Chondrocyte (in vitro differentiated cells): ENCODE data around the gene SMC3. TPM values are rescaled to one million over a fixed set of nuclear protein-coding genes. Genes with fewer than 3 reads are reported as not detected.

Source experiments
- DNase-seq: peaks from one replicate; pipeline ENCODE4 v3.0.0; 2021; ENCODE audit warnings: mixed read lengths, low spot score
- H3K27ac Mint-ChIP-seq: one replicate; pipeline ENCODE4 v1.8.0; 2021; ENCODE audit warnings: mild to moderate bottlenecking, moderate library complexity, mixed read lengths; ENCODE audit not compliant: unreplicated experiment
- H3K27me3 Mint-ChIP-seq: 2 replicates; pipeline ENCODE4 v1.8.0; 2021; ENCODE audit warnings: low read depth, mixed read lengths
- H3K36me3 Mint-ChIP-seq: 2 replicates; pipeline ENCODE4 v1.8.0; 2021; ENCODE audit warnings: low read depth, mixed read lengths
- H3K4me1 Mint-ChIP-seq: 2 replicates; pipeline ENCODE4 v1.8.0; 2021; ENCODE audit warnings: low read depth, mild to moderate bottlenecking, mixed read lengths
- H3K4me3 Mint-ChIP-seq: one replicate; pipeline ENCODE4 v1.8.0; 2021; ENCODE audit warnings: mild to moderate bottlenecking, moderate library complexity, mixed read lengths; ENCODE audit not compliant: unreplicated experiment
- H3K9me3 Mint-ChIP-seq: 2 replicates; pipeline ENCODE4 v1.8.0; 2021; ENCODE audit warnings: low read depth, mixed read lengths
- total RNA-seq: library from RNA; stranded (reverse); gene quantifications from 3 replicates; pipeline ENCODE4 v1.2.1, GENCODE V29; 2021
- TF ChIP-seq, protein P1 (sequence below): fragments of 200-600 bp; sonication (generic); IDR thresholded peaks from 2 replicates; pipeline ENCODE4 v1.5.0; 2021; ENCODE audit warnings: antibody characterized with exemption, mild to moderate bottlenecking, moderate library complexity

The SMC3 gene
- total RNA-seq, 1 donor from 2014 or later: 29.3 TPM

DNA sequence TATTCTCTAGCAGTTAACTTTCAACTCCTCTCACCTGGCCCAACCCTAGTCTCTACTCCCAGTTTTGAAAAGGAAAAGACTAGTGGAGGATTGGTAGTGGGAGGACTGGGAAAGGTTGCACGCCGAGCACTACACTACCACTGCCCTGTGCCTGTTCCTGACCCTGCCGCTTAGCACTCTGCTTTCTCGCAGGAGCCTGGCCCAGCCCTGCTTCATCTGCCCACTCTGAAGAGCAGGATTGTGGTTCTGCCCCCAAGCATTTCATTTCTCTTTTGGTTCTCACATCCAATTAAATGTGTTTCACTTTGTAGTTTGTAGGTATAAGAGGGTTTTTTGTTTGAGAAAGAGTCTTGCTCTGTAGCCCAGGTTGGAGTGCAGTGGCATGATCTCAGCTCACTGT, 45.1 kb downstream of the SMC3 start:
- Mint-ChIP-seq H3K36me3 (no peaks in the 10 kb centered on the region), H3K27me3 (peaks cover 4% of the 10 kb centered on the region), H3K27ac (no peak overlapping the region), H3K4me1 (peaks cover 13% of the 10 kb centered on the region), H3K9me3 (no peaks in the 10 kb centered on the region), H3K4me3 (no peak overlapping the region)
- DNase-seq: no peak
- TF ChIP-seq, protein P1, sequence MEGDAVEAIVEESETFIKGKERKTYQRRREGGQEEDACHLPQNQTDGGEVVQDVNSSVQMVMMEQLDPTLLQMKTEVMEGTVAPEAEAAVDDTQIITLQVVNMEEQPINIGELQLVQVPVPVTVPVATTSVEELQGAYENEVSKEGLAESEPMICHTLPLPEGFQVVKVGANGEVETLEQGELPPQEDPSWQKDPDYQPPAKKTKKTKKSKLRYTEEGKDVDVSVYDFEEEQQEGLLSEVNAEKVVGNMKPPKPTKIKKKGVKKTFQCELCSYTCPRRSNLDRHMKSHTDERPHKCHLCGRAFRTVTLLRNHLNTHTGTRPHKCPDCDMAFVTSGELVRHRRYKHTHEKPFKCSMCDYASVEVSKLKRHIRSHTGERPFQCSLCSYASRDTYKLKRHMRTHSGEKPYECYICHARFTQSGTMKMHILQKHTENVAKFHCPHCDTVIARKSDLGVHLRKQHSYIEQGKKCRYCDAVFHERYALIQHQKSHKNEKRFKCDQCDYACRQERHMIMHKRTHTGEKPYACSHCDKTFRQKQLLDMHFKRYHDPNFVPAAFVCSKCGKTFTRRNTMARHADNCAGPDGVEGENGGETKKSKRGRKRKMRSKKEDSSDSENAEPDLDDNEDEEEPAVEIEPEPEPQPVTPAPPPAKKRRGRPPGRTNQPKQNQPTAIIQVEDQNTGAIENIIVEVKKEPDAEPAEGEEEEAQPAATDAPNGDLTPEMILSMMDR: no peak

DNA sequence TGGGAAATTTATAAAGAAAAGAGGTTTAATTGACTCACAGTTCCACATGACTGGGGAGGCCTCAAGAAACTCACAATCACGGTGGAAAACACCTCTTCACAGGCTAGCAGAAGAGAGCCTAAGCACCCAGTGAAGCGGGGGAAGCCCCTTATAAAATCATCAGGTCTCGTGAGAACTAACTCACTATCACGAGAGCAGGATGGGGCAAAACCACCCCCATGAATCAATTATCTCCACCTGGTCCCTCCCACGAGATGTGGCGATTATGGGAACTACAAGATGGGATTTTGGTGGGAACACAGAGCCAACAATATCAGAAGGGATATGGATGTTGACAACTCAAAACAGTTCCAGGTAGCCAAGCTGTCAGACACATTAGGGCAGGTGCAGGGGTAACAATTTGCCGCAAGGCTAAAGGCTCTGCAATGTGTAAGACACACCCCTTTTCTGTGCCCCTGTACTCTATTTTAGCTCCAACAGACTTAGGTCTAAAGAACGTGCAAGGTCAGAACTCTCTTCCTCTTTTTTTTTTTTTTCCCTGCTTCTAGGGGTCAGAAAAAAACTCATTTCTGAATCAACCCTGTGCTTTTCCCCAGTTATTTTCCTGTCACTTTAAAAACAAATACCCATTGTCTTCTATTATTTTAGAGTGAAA, 46.0 kb downstream of the SMC3 start:
- H3K36me3 Mint-ChIP-seq: no peaks in the 10 kb centered on the region
- peaks cover 4% of the 10 kb centered on the region for H3K27me3 Mint-ChIP-seq
- DNase-seq: no peak
- no peak overlapping the region for H3K27ac Mint-ChIP-seq
- no peak overlapping the region for H3K4me3 Mint-ChIP-seq
- TF ChIP-seq, protein P1: no peak
- H3K4me1 Mint-ChIP-seq: peaks cover 13% of the 10 kb centered on the region
- H3K9me3 Mint-ChIP-seq: no peaks in the 10 kb centered on the region

DNA sequence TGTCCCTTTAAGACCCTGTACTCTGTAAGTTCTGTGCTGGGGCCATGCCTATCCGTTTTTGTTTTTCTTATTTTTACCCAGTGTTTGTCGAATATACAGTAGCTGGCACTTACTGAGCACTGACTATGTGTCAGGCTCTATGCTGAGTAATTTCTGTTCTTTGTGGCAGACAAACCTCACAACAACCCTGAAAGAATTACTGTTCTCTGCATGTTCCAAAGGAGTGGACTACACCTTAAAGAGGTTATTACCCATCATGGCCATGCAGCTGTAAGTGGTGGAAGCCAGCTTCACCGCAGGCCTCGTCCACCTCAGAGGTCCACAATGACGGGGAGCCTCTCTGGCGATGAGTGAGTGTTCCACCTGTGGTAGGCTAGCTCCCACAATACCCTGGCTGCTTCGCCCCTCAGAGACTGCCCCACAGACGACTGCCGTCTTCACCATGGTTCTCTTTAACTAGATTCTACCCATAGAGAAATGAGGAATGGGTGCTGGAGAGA, 46.6 kb downstream of the SMC3 start:
- Mint-ChIP-seq H3K4me3 (no peak overlapping the region), H3K36me3 (no peaks in the 10 kb centered on the region), H3K27ac (no peak overlapping the region), H3K9me3 (no peaks in the 10 kb centered on the region), H3K4me1 (peaks cover 13% of the 10 kb centered on the region), H3K27me3 (peaks cover 4% of the 10 kb centered on the region)
- TF ChIP-seq, protein P1: no peak
- no peak for DNase-seq

DNA sequence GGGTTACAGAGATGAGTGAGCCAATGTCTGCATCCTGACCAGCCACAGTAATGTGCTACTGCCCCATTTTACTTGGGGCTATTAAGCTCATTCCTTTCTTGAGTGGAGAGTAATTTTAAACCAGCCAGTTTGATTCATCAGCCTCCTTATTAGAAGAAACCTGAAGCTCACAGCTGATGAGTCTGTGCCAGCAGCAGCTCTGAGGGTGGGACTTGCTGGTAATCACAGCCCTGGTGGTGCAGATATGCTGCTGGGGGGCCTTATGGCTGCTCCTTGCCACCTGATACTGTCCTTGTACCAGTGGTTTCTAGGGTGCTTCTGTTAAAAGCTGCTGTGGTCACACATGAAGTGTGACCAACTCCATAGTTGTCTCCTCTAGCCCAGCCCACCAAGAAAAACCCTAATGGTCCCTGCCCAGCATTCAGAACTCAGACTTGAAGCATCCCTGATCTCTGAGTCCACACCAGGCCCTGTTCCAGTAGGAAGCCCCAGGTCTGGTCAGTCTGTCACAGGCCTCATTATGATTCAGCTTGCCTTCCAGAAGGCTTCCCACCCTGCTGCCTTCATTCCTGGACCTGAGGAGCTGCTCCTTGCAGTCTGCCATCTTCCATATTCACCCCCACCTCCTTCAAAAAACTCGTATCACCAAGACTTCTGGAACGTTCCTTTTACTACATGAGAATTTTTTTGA, 47.7 kb downstream of the SMC3 start:
- Mint-ChIP-seq H3K4me1 (peaks cover 13% of the 10 kb centered on the region), H3K9me3 (no peaks in the 10 kb centered on the region), H3K4me3 (no peak overlapping the region), H3K36me3 (no peaks in the 10 kb centered on the region), H3K27ac (no peak overlapping the region), H3K27me3 (peaks cover 4% of the 10 kb centered on the region)
- DNase-seq: no peak
- TF ChIP-seq, protein P1: no peak

DNA sequence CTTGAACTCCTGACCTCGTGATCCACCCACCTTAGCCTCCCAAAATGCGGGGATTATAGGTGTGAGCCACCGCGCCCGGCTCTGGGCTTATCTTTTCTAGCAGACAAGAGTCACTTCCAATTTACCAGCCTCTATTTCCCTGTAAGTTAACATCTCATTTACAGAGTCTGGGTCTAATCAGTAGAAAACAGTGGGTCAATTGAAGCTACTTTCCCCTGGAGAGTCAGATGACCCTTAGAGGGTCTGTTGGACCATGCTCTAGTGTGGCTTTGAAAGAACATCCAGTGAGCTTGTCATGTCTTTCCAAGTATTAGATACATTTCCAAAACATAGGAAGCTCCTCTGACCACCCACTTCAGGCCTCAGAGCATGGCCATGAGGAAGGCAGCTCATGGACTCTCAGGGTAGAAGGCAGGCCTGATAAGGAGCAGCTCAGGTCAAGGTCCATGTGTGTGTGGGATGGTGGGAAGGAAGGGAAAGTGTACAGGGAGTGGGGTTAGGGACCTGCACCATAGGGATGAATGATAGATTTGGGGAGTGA, 49.1 kb downstream of the SMC3 start:
- Mint-ChIP-seq H3K4me3 (no peak overlapping the region), H3K27ac (no peak overlapping the region), H3K36me3 (no peaks in the 10 kb centered on the region), H3K4me1 (peaks cover 10% of the 10 kb centered on the region), H3K27me3 (peaks cover 1% of the 10 kb centered on the region), H3K9me3 (no peaks in the 10 kb centered on the region)
- DNase-seq: no peak
- TF ChIP-seq, protein P1: no peak
